ENCODE data around the gene SLC22A13. TPM values are rescaled to one million over a fixed set of nuclear protein-coding genes. Genes with fewer than 3 reads are reported as not detected.

SLC22A13 gene
- total RNA-seq, 4 donors from 2014 or later: 0.29 to 0.58 (median 0.51) TPM; not detected in 1

DNA sequence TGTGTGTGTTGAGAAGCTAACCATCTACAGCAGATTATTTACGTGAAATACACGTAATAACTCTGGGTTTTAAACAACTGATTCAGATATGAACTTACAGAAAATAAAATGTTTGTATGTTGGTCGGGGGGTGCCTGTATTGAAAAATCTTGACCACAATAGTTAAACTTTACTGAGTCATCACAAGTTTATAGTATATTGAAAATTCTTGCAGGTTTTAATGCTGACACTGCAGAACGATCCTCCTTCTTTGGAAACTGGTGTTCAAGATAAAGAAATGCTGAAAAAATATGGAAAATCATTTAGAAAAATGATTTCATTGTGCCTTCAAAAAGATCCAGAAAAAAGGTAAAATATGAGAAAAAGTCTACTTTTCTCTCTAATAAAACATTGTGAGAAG, 41.3 kb upstream of the SLC22A13 start:
- intact Hi-C loops (cut with DNase I; ENCODE audit: low total_unique reads): no loop called here
- Histone ChIP-seq H3K4me1 (no peaks in the 10 kb centered on the region), H3K27me3 (no peaks in the 10 kb centered on the region), H3K36me3 (peaks cover 0 to 53% of the 10 kb centered on the region in 2 donors), H3K9me3 (no peaks in the 10 kb centered on the region), H3K4me3 (no peak overlapping the region), H3K27ac (no peak overlapping the region)
- in situ Hi-C loops (cut with MboI; ENCODE audit: low sequenced_read_pairs in 4 of 4): no loop called here
- DNase-seq (no peak), ATAC-seq (no peak)
- TF ChIP-seq POLR2A (IDR thresholded peaks at IDR 0.05) (no peak), CTCF (IDR thresholded peaks at IDR 0.05 in 4 of 5, conservative IDR thresholded peaks at IDR 0.05 in 1 of 5) (no peak)

DNA sequence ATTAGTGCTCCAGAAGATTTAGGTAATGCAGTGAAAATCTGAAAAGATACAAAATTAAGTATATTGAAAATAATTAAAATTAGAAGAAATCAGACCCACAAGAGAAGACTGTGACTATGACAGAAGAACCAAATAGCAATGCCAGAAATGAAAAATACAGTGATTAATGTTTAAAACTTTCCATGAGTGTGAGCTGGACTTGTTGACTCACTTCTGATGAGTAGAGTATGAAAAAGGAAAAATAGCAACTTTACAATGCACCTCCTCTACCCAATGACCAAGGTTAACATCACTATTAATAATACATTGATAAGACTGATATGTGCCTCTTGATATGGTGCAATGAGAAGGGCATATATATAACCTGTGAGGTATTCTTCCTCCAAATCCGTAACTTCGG, 39.3 kb upstream of the SLC22A13 start:
- TF ChIP-seq POLR2A (IDR thresholded peaks at IDR 0.05) (no peak), CTCF (IDR thresholded peaks at IDR 0.05 in 4 of 5, conservative IDR thresholded peaks at IDR 0.05 in 1 of 5) (no peak)
- no peak for DNase-seq
- Histone ChIP-seq H3K9me3 (no peaks in the 10 kb centered on the region), H3K4me1 (no peaks in the 10 kb centered on the region), H3K4me3 (no peak overlapping the region), H3K27ac (no peak overlapping the region), H3K36me3 (peaks cover 0 to 59% of the 10 kb centered on the region in 2 donors), H3K27me3 (no peaks in the 10 kb centered on the region)
- intact Hi-C loops (cut with DNase I; ENCODE audit: low total_unique reads): no loop called here
- in situ Hi-C loops (cut with MboI; ENCODE audit: low sequenced_read_pairs in 4 of 4): no loop called here
- ATAC-seq: no peak

- Histone ChIP-seq H3K9me3 (no peaks in the 10 kb centered on the region), H3K4me1 (no peaks in the 10 kb centered on the region), H3K27ac (no peak overlapping the region), H3K4me3 (no peak overlapping the region), H3K36me3 (peaks cover 0 to 51% of the 10 kb centered on the region in 2 donors), H3K27me3 (no peaks in the 10 kb centered on the region)
- no peak for TF ChIP-seq POLR2A (IDR thresholded peaks at IDR 0.05)
- no peak for TF ChIP-seq CTCF (IDR thresholded peaks at IDR 0.05 in 4 of 5, conservative IDR thresholded peaks at IDR 0.05 in 1 of 5)
- in situ Hi-C loops (cut with MboI; ENCODE audit: low sequenced_read_pairs in 4 of 4): no loop called here
- ATAC-seq: no peak
- no peak for DNase-seq
- intact Hi-C loops (cut with DNase I; ENCODE audit: low total_unique reads): no loop called here
These were observed 37.6 kb upstream of the SLC22A13 start for GRCh38 chr3:38227989-38228388.

GRCh38 chr3:38229036-38229435, 36.6 kb upstream of the SLC22A13 start:
- Histone ChIP-seq H3K27me3 (no peaks in the 10 kb centered on the region), H3K9me3 (no peaks in the 10 kb centered on the region), H3K36me3 (peaks cover 0 to 55% of the 10 kb centered on the region in 2 donors), H3K4me3 (no peak overlapping the region), H3K27ac (no peak overlapping the region), H3K4me1 (no peaks in the 10 kb centered on the region)
- intact Hi-C loops (cut with DNase I; ENCODE audit: low total_unique reads): no loop called here
- no peak for DNase-seq
- ATAC-seq: no peak
- in situ Hi-C loops (cut with MboI; ENCODE audit: low sequenced_read_pairs in 4 of 4): no loop called here
- TF ChIP-seq POLR2A (IDR thresholded peaks at IDR 0.05): no peak
- TF ChIP-seq CTCF (IDR thresholded peaks at IDR 0.05 in 4 of 5, conservative IDR thresholded peaks at IDR 0.05 in 1 of 5): no peak

DNA sequence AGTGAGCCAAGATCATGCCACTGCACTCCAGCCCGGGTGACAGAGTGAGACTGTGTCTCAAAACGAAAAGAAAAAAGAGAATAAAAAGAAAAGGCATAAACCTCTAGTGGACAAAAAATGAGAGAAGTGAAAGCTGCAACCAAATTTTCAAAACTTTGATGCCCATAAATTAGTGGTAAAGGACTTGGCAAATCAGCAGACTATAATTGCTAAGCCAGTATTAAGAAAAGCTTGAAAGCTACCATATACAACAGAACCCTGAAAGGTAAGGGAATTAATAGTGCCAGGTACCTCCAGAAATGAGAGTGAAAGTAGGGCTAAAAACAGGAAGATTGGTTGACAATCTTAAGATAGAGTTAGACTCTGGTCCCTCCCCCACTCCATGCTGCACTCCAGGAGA, 32.9 kb upstream of the SLC22A13 start:
- DNase-seq (no peak), ATAC-seq (no peak)
- Histone ChIP-seq H3K9me3 (no peaks in the 10 kb centered on the region), H3K4me1 (no peaks in the 10 kb centered on the region), H3K27ac (no peak overlapping the region), H3K4me3 (no peak overlapping the region), H3K36me3 (peaks cover 0 to 50% of the 10 kb centered on the region in 2 donors), H3K27me3 (no peaks in the 10 kb centered on the region)
- intact Hi-C loops (cut with DNase I; ENCODE audit: low total_unique reads): no loop called here
- in situ Hi-C loops (cut with MboI; ENCODE audit: low sequenced_read_pairs in 4 of 4): no loop called here
- TF ChIP-seq CTCF (IDR thresholded peaks at IDR 0.05 in 4 of 5, conservative IDR thresholded peaks at IDR 0.05 in 1 of 5) (no peak), POLR2A (IDR thresholded peaks at IDR 0.05) (no peak)
